K562 (cell line): ENCODE results near the gene PFKFB2. TPM values are rescaled to one million over a fixed set of nuclear protein-coding genes. Genes with fewer than 3 reads are reported as not detected.

Experiments used
- ARNT ChIP-seq, 2 experiments: fragments of 450-650 bp; IDR thresholded peaks; 2 replicates each; pipeline ENCODE4 v1.6.1; 2016; ENCODE audit warnings: mild to moderate bottlenecking in 1 of 2
- ASH1L ChIP-seq: fragments of 450-650 bp; IDR thresholded peaks from 2 replicates; pipeline ENCODE4 v1.6.1; 2018; ENCODE audit warnings: borderline replicate concordance, mild to moderate bottlenecking, low read depth; ENCODE audit not compliant: partially characterized antibody
- CAMTA2 ChIP-seq: fragments of 250-450 bp; sonication (Bioruptor Pico); conservative IDR thresholded peaks from 2 replicates; pipeline ENCODE4 v1.5.1; 2022
- CC2D1A ChIP-seq: fragments of 450-650 bp; IDR thresholded peaks from 2 replicates; pipeline ENCODE4 v1.6.1; 2017; ENCODE audit warnings: mild to moderate bottlenecking
- FIP1L1 ChIP-seq: fragments of 200-400 bp; formaldehyde crosslinking; IDR thresholded peaks from 2 replicates; pipeline ENCODE4 v1.6.1; 2018; ENCODE audit warnings: mild to moderate bottlenecking, low read depth, low read length; ENCODE audit not compliant: poor library complexity, severe bottlenecking
- GATA2 ChIP-seq: sonication (generic); formaldehyde crosslinking; IDR thresholded peaks from 2 replicates; pipeline ENCODE4 v1.4.0; 2020; ENCODE audit warnings: mild to moderate bottlenecking, missing genetic modification reagents
- HMBOX1 ChIP-seq: sonication (generic); IDR thresholded peaks from 2 replicates; pipeline ENCODE4 v1.6.1; 2016
- MIER1 ChIP-seq: fragments of 450-650 bp; IDR thresholded peaks from 2 replicates; pipeline ENCODE4 v1.6.1; 2016; ENCODE audit warnings: antibody characterized with exemption, mild to moderate bottlenecking, low read depth
- NCOA2 ChIP-seq, 2 experiments: fragments of 450-650 bp; IDR thresholded peaks; 2 replicates each; pipeline ENCODE4 v1.6.1; 2018; ENCODE audit warnings: mild to moderate bottlenecking in 2 of 2, moderate library complexity in 1 of 2; ENCODE audit not compliant: partially characterized antibody in 2 of 2
- NCOA6 ChIP-seq: fragments of 450-650 bp; IDR thresholded peaks from 2 replicates; pipeline ENCODE4 v1.6.1; 2017; ENCODE audit warnings: mild to moderate bottlenecking
- NR2C1 ChIP-seq, 2 experiments: fragments of 450-650 bp; IDR thresholded peaks; 2 replicates each; pipeline ENCODE4 v1.6.1; 2017; ENCODE audit warnings: mild to moderate bottlenecking in 2 of 2, antibody characterized with exemption in 1 of 2, inconsistent platforms in 1 of 2, missing compliant biosample characterization in 1 of 2, missing genetic modification characterization in 1 of 2
- PHB ChIP-seq: fragments of 250-450 bp; sonication (Bioruptor Pico); IDR thresholded peaks from 2 replicates; pipeline ENCODE4 v1.5.0; 2021
- POLR2AphosphoS5 ChIP-seq: IDR thresholded peaks from 2 replicates; pipeline ENCODE4 v1.6.1; 2011; ENCODE audit warnings: mild to moderate bottlenecking, low read depth, low read length, moderate library complexity; ENCODE audit not compliant: control insufficient read depth, insufficient read depth
- RBBP5 ChIP-seq: fragments of 200-600 bp; sonication (generic); IDR thresholded peaks from 2 replicates; pipeline ENCODE4 v1.6.1; 2012; ENCODE audit warnings: borderline replicate concordance, mild to moderate bottlenecking, low read length, control low read depth, inconsistent platforms; ENCODE audit not compliant: insufficient read depth, poor library complexity, severe bottlenecking
- RBFOX2 ChIP-seq: fragments of 200-400 bp; formaldehyde crosslinking; IDR thresholded peaks from 2 replicates; pipeline ENCODE4 v1.6.1; 2017; ENCODE audit warnings: low read depth, mild to moderate bottlenecking, low read length, moderate library complexity
- RFX5 ChIP-seq: IDR thresholded peaks from 2 replicates; pipeline ENCODE4 v1.6.1; 2011; ENCODE audit warnings: low read depth, mild to moderate bottlenecking, improper control_type of control experiment, low read length
- ZBED1 ChIP-seq: IDR thresholded peaks from 2 replicates; pipeline ENCODE4 v1.6.1; 2014
- ZFP36 ChIP-seq: fragments of 150-350 bp; IDR thresholded peaks from 2 replicates; pipeline ENCODE4 v1.6.1; 2018; ENCODE audit warnings: low read length, low read depth; ENCODE audit not compliant: partially characterized antibody
- ZNF174 ChIP-seq: fragments of 250-450 bp; sonication (Bioruptor Pico); IDR thresholded peaks from 2 replicates; pipeline ENCODE4 v1.4.0; 2020; ENCODE audit warnings: mild to moderate bottlenecking
- ZNF740 ChIP-seq, 3 experiments: fragments of 200-800 bp in 1 of 3; sonication (Bioruptor generic) in 1 of 3; sonication (generic) in 1 of 3; formaldehyde crosslinking in 1 of 3; IDR thresholded peaks; 2 replicates each; pipeline versions ENCODE4 v1.6.1 to v1.8.0; 2016 to 2022; ENCODE audit warnings: mild to moderate bottlenecking in 2 of 3, missing compliant biosample characterization in 2 of 3, missing genetic modification characterization in 2 of 3, missing genetic modification reagents in 1 of 3
- polyA plus RNA-seq, 8 experiments: library from polyadenylated mRNA; depleted of rRNA in 4 of 8; stranded (reverse) in 5 of 8; unstranded in 3 of 8; fragments of >200 nt; fragmentation: Nextera tagmentation in 2 of 8; fragmentation: Illumina TruSeq in 1 of 8; extraction: Ambion mirVana in 2 of 8; extraction: Trizol in 1 of 8; gene quantifications; 2 replicates each; pipeline versions ENCODE4 v1.2.1 to v1.2.3, GENCODE V29; 2011 to 2014; ENCODE audit warnings: inconsistent platforms in 1 of 8, missing spikeins in 1 of 8
- total RNA-seq, 7 experiments: library from RNA; depleted of rRNA in 6 of 7; stranded (reverse); fragments of >200 nt in 6 of 7; fragmentation: Illumina TruSeq in 2 of 7; extraction: Trizol in 2 of 7; gene quantifications; 2 replicates each; pipeline versions ENCODE4 v1.2.1 to v1.2.3, GENCODE V29; 2011 to 2021; ENCODE audit warnings: low replicate concordance in 1 of 7
- TF ChIP-seq, protein P1 (sequence below): fragments of 450-650 bp; IDR thresholded peaks from 2 replicates; pipeline ENCODE4 v1.6.1; 2017; ENCODE audit warnings: mild to moderate bottlenecking, moderate library complexity

Gene PFKFB2
- total and polyA plus RNA-seq, 9 of the 15 experiments (the other 6 are each of a cell fraction or from before 2014, with no cell fraction given) = 6.9 to 26.0 (median 16.4) TPM

DNA sequence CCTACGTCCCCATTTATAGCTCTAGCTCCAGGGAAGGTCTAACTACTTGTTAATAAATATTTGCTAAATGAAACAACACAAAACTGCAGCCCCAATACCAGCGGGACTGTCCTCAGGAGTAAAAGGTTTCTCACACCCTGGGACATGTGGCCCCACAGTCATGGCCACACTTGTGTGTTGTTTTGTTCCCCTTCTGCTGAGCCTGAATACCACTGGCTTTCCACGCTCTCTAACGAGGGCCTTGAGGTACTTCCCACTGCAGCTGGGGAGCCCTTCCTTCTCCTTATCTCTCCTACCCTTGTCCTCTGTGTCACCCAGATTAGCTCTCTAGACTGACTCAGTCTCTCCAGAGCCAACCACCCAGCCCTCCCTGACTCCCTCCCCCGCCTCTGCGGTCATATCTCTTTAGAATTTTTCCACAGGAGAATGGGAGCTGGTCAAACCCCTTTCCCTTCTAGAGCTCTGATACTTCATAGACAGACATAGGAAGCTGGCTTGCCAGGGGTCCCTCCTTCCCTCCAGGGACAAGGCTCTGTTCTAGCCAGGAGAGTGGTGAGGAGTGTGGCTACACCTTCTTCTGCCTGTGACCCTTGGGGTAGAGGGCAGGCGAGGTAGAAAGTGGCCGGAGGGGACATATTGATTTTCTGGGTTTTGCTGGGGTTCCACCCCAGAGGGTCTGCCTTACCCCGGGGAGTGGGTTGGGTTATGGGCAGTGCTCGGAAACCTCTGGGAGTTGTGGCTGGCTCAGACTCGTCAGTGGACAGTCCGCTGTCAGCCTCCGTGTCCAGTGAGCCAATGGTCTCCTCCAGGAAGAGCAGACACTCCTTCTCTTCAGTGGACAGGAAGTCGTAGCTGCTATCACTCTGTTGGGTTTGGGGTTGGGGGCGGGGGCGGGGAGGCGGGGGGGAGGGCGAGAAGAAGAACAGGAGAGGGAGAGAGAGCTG is 28.6 kb upstream of the PFKFB2 start (continued):
- TF ChIP-seq RBBP5 = peak; percentile 82
- TF ChIP-seq HMBOX1 = peak; percentile 95
- TF ChIP-seq ASH1L = peak; percentile 27
- peak; percentile 63; the same call in 1 of the 2 replicates for TF ChIP-seq NR2C1 (IDR thresholded peaks at IDR 0.05)
- peak; percentile 94 for TF ChIP-seq NR2C1 (tag; IDR thresholded peaks at IDR 0.05)
- peak; percentile 91 for TF ChIP-seq ZNF174 (CRISPR knock-in tag)
- TF ChIP-seq CC2D1A = peak; percentile 99
- TF ChIP-seq ARNT (IDR thresholded peaks at IDR 0.05) = peak; percentile 98 to 100
- TF ChIP-seq ZNF740 (CRISPR knock-in tag; IDR thresholded peaks at IDR 0.05) = no peak
- peak in 1 of 2 experiments; percentile 96; a peak in 3 of 4 replicates for TF ChIP-seq ZNF740 (tag; IDR thresholded peaks at IDR 0.05)
- peak in 1 of 2 experiments; percentile 90 for TF ChIP-seq NCOA2 (IDR thresholded peaks at IDR 0.05; ENCODE audit: partially characterized antibody in 2 of 2)
- peak; percentile 99 for TF ChIP-seq POLR2AphosphoS5
- peak; percentile 94 for TF ChIP-seq ZBED1
- peak; percentile 96 for TF ChIP-seq CAMTA2 (CRISPR knock-in tag)
- peak; percentile 54; the same call in 1 of the 2 replicates for TF ChIP-seq NCOA6
- TF ChIP-seq, protein P1, sequence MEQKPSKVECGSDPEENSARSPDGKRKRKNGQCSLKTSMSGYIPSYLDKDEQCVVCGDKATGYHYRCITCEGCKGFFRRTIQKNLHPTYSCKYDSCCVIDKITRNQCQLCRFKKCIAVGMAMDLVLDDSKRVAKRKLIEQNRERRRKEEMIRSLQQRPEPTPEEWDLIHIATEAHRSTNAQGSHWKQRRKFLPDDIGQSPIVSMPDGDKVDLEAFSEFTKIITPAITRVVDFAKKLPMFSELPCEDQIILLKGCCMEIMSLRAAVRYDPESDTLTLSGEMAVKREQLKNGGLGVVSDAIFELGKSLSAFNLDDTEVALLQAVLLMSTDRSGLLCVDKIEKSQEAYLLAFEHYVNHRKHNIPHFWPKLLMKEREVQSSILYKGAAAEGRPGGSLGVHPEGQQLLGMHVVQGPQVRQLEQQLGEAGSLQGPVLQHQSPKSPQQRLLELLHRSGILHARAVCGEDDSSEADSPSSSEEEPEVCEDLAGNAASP = no peak
- peak; percentile 90; the same call in 1 of the 2 replicates for TF ChIP-seq PHB
- TF ChIP-seq RBFOX2 = peak; percentile 82
- TF ChIP-seq MIER1 = peak; percentile 48
- TF ChIP-seq RFX5 = no peak
- peak; percentile 99 for TF ChIP-seq GATA2 (CRISPR knock-in tag)
- no peak for TF ChIP-seq ZFP36
- no peak for TF ChIP-seq FIP1L1
